Right atrium auricular region (tissue), 2 donors: Measurements from ENCODE around the gene NUP160. TPM values are rescaled to one million over a fixed set of nuclear protein-coding genes. Genes with fewer than 3 reads are reported as not detected.
"Not testable (repeated sequence)": the region's sequence is repeated elsewhere in the genome, so short reads cannot be mapped to it uniquely, and the experiment has no call there.

Experiments used
- DNase-seq: peaks from one replicate; pipeline ENCODE4 v3.0.0-alpha.2; 2019; ENCODE audit warnings: low spot score
- H3K27ac ChIP-seq, 2 donors: fragments of 200-600 bp; sonication (generic); 1 replicate in 1 of 2; 2 replicates in 1 of 2; pipeline ENCODE4 v1.5.1; 2016 to 2019
- H3K27me3 ChIP-seq, 2 donors: fragments of 200-600 bp; sonication (generic); one replicate each; pipeline versions ENCODE4 v1.5.1 to v1.6.0; 2017 to 2019
- H3K36me3 ChIP-seq: fragments of 200-600 bp; sonication (generic); one replicate; pipeline ENCODE4 v1.5.1; 2016
- H3K4me1 ChIP-seq, 2 donors: fragments of 200-600 bp; sonication (generic); one replicate each; pipeline versions ENCODE4 v1.5.1 to v1.6.0; 2017 to 2019
- H3K4me3 ChIP-seq, 2 donors: fragments of 200-600 bp; sonication (generic); 1 replicate in 1 of 2; 2 replicates in 1 of 2; pipeline ENCODE4 v1.5.1; 2017 to 2019; ENCODE audit warnings: mild to moderate bottlenecking in 1 of 2, moderate library complexity in 1 of 2
- H3K9me3 ChIP-seq, 2 donors: fragments of 200-600 bp; sonication (generic); one replicate each; pipeline ENCODE4 v1.5.1; 2019
- CTCF ChIP-seq, 2 donors: fragments of 200-600 bp; sonication (generic); IDR thresholded peaks; one replicate each; pipeline ENCODE4 v1.5.1; 2019; ENCODE audit warnings: antibody characterized with exemption in 2 of 2
- total RNA-seq, 2 donors: library from RNA; depleted of rRNA; stranded (reverse); fragments of >200 nt; gene quantifications; one replicate each; pipeline ENCODE4 v1.1.0, GENCODE V29; 2016

Gene NUP160
- total RNA-seq, 2 donors from 2014 or later = 7.1 to 11.7 TPM

DNA sequence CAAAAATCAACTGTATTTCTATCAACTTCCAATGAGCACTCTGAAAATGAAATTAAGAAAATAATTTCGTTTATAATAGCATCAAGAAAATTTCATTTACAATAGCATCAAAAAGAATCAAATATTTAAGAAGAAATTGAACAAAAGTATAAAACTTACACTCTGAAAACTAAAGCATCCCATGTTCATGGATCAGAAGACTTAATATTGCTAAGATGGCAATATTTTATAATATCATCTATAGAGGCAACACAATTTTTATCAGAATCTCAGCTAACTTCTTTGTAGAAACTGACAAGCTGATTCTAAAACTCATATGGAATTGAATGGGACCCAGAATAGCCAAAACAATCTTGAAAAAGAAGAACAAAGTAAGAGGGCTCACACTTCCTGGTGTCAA is 19.9 kb downstream of the NUP160 start:
- TF ChIP-seq CTCF (IDR thresholded peaks at IDR 0.05) = no peak
- DNase-seq = no peak
- Histone ChIP-seq H3K36me3 (peaks cover 19% of the 10 kb centered on the region), H3K27me3 (no peaks in the 10 kb centered on the region), H3K4me1 (no peaks in the 10 kb centered on the region), H3K27ac (no peak overlapping the region), H3K4me3 (no peak overlapping the region), H3K9me3 (no peaks in the 10 kb centered on the region)

- not testable (repeated sequence) for H3K4me1 ChIP-seq, H3K27ac ChIP-seq, H3K4me3 ChIP-seq, H3K9me3 ChIP-seq, H3K27me3 ChIP-seq, DNase-seq
- peaks cover 36% of the 10 kb centered on the region for H3K36me3 ChIP-seq
These were observed 25.5 kb downstream of the NUP160 start for GRCh38 chr11:47822664-47823063.

GRCh38 chr11:47819743-47820142 is 28.4 kb downstream of the NUP160 start:
- no peaks in the 10 kb centered on the region for H3K4me1 ChIP-seq

GRCh38 chr11:47800759-47801158 is 47.4 kb downstream of the NUP160 start:
- no peak for TF ChIP-seq CTCF (IDR thresholded peaks at IDR 0.05)
- Histone ChIP-seq H3K9me3 (no peaks in the 10 kb centered on the region), H3K36me3 (peaks cover 65% of the 10 kb centered on the region), H3K4me1 (peaks cover 0 to 5% of the 10 kb centered on the region in 2 donors), H3K27ac (peak overlapping the region in 1 of 2 donors; percentile 67), H3K27me3 (no peaks in the 10 kb centered on the region), H3K4me3 (no peak overlapping the region)
- no peak for DNase-seq

More at GRCh38 chr11:47819743-47820142, 28.4 kb downstream of the NUP160 start:
- Histone ChIP-seq H3K4me3 (no peak overlapping the region), H3K27ac (no peak overlapping the region), H3K27me3 (no peaks in the 10 kb centered on the region), H3K36me3 (peaks cover 53% of the 10 kb centered on the region), H3K9me3 (no peaks in the 10 kb centered on the region)
- no peak for DNase-seq
- no peak for TF ChIP-seq CTCF (IDR thresholded peaks at IDR 0.05)

DNA sequence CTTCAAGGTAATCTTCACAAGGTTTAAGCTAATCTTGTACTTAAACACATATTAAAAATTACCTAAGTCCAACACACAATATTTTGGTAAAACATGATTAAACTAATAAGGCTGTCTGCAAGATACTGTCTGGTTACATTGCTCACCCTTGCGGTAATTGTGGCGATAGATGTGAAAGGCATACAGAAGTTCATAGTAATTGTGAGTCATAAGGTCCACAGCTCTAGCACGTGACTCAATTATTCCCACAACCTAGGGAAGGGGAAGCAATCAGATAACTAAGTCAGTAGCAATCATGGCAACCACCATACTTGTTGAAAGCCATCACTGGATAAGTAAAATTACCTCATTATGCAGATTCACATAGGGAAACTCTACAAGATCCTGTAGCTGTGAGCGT is 50.5 kb downstream of the NUP160 start:
- Histone ChIP-seq H3K4me3 (no peak overlapping the region), H3K4me1 (peaks cover 0 to 10% of the 10 kb centered on the region in 2 donors), H3K36me3 (peaks cover 64% of the 10 kb centered on the region), H3K27ac (no peak overlapping the region), H3K9me3 (no peaks in the 10 kb centered on the region), H3K27me3 (no peaks in the 10 kb centered on the region)
- TF ChIP-seq CTCF (IDR thresholded peaks at IDR 0.05) = no peak
- DNase-seq = no peak

GRCh38 chr11:47791774-47792430 is 56.2 kb downstream of the NUP160 start:
- no peak for TF ChIP-seq CTCF (IDR thresholded peaks at IDR 0.05)
- peaks cover 25% of the 10 kb centered on the region for H3K36me3 ChIP-seq
- H3K27ac ChIP-seq = peak overlapping the region; percentile 60 to 69
- no peaks in the 10 kb centered on the region for H3K27me3 ChIP-seq
- H3K4me1 ChIP-seq = peaks cover 0 to 12% of the 10 kb centered on the region in 2 donors
- no peaks in the 10 kb centered on the region for H3K9me3 ChIP-seq
- no peak for DNase-seq
- no peak overlapping the region for H3K4me3 ChIP-seq

- DNase-seq, H3K9me3 ChIP-seq, H3K4me3 ChIP-seq, H3K27me3 ChIP-seq, H3K27ac ChIP-seq: not testable (repeated sequence)
- Histone ChIP-seq H3K4me1 (peaks cover 0 to 18% of the 10 kb centered on the region in 2 donors), H3K36me3 (peaks cover 30% of the 10 kb centered on the region)
These were observed 58.1 kb downstream of the NUP160 start for GRCh38 chr11:47790017-47790416.
